Small intestine (tissue), 16 donors: ENCODE measurements around the gene AFDN. TPM values are rescaled to one million over a fixed set of nuclear protein-coding genes. Genes with fewer than 3 reads are reported as not detected.

ENCODE experiments used
- DNase-seq, 2 donors: peaks; one replicate each; pipeline versions ENCODE4 v3.0.0 to v3.0.0-alpha.2; 2013
- FAIRE-seq: peaks from 2 replicates; lab custom pipeline; 2012; peaks lifted over from hg19 to GRCh38; lab: Jason Lieb, UNC
- H3K27ac ChIP-seq, 3 donors: one replicate each; pipeline ENCODE4 v1.5.1; 2013; ENCODE audit warnings: low read length in 2 of 3, mild to moderate bottlenecking in 2 of 3, control low read depth in 1 of 3, inconsistent platforms in 1 of 3, low read depth in 1 of 3, moderate library complexity in 1 of 3
- H3K27me3 ChIP-seq, 3 donors: one replicate each; pipeline ENCODE4 v1.6.1; 2013; ENCODE audit warnings: low read length in 3 of 3, inconsistent platforms in 1 of 3; ENCODE audit not compliant: control insufficient read depth in 3 of 3, insufficient read depth in 3 of 3
- H3K36me3 ChIP-seq, 3 donors: one replicate each; pipeline ENCODE4 v1.6.1; 2013; ENCODE audit warnings: low read length in 3 of 3, inconsistent platforms in 1 of 3, low read depth in 1 of 3, mild to moderate bottlenecking in 1 of 3, moderate library complexity in 1 of 3; ENCODE audit not compliant: control insufficient read depth in 3 of 3, insufficient read depth in 2 of 3
- H3K4me1 ChIP-seq, 3 donors: one replicate each; pipeline ENCODE4 v1.6.1; 2013; ENCODE audit warnings: low read length in 2 of 3, inconsistent platforms in 1 of 3, low read depth in 1 of 3, mild to moderate bottlenecking in 1 of 3, moderate library complexity in 1 of 3; ENCODE audit not compliant: control insufficient read depth in 3 of 3, insufficient read depth in 2 of 3
- H3K4me3 ChIP-seq, 3 donors: one replicate each; pipeline ENCODE4 v1.5.1; 2013; ENCODE audit warnings: low read length in 3 of 3, control low read depth in 1 of 3, inconsistent platforms in 1 of 3, low read depth in 1 of 3, mild to moderate bottlenecking in 1 of 3, moderate library complexity in 1 of 3
- H3K9me3 ChIP-seq, 2 donors: one replicate each; pipeline ENCODE4 v1.6.1; 2013; ENCODE audit warnings: low read depth in 1 of 2, low read length in 1 of 2; ENCODE audit not compliant: control insufficient read depth in 2 of 2, insufficient read depth in 1 of 2
- WGBS, 3 donors: extraction: QIAGEN DNeasy Blood & Tissue Kit; methylation state at CpG; one replicate each; pipeline ENCODE4 v1.1.7; 2013; 5-methylcytosine and 5-hydroxymethylcytosine counted together
- long read RNA-seq, 10 donors: transcript quantifications; one replicate each; lab custom pipeline, GENCODE V29; 2026
- polyA plus RNA-seq, 4 donors: library from polyadenylated mRNA; stranded (reverse) in 3 of 4; unstranded in 1 of 4; fragments of 200-250 nt in 3 of 4; fragments of 120-200 nt in 1 of 4; gene quantifications; one replicate each; pipeline versions ENCODE4 v1.2.1 to v1.2.3, GENCODE V29; 2013
- donor health status: healthy with polysubstance abuse.
- donor health status: control.
- donor health status: control.
- donor health status: Bipolar disorder and iron deficiency.
- donor health status: healthy.

AFDN gene
- 100 to 1,000 TPM in 1 of 4 donors, 10 to 100 TPM in 3; 46.0 to 202 (median 67.9) TPM for polyA plus RNA-seq
- long read RNA-seq, donor 1, transcript AFDN-219 (2 exons, 686 nt): minor isoform, 6 of 55 reads
- long read RNA-seq, donor 1, transcript AFDN-220 (2 exons, 1,257 nt): major isoform, 9 of 55 reads
- long read RNA-seq, donor 1, transcript AFDN-213 (3 exons, 606 nt): minor isoform, 8 of 55 reads
- long read RNA-seq, donor 1, partial matches to known transcripts: 28 of 55 reads
- long read RNA-seq, donor 1, other reads (novel, unspliced or antisense): 0 of 55 reads
- long read RNA-seq, donor 2, partial matches to known transcripts: 0 of 7 reads
- long read RNA-seq, donor 2, other reads (novel, unspliced or antisense): 0 of 7 reads
- long read RNA-seq, donor 3, transcript AFDN-219 (2 exons, 686 nt): major isoform, 5 of 26 reads
- long read RNA-seq, donor 3, partial matches to known transcripts: 16 of 26 reads
- long read RNA-seq, donor 3, other reads (novel, unspliced or antisense): 0 of 26 reads
- long read RNA-seq, donor 4: 0 reads
- long read RNA-seq, donor 5, partial matches to known transcripts: 0 of 3 reads
- long read RNA-seq, donor 5, other reads (novel, unspliced or antisense): 0 of 3 reads
- long read RNA-seq, donor 6, partial matches to known transcripts: 0 of 4 reads
- long read RNA-seq, donor 6, other reads (novel, unspliced or antisense): 0 of 4 reads
- long read RNA-seq, donor 7, partial matches to known transcripts: 6 of 8 reads
- long read RNA-seq, donor 7, other reads (novel, unspliced or antisense): 0 of 8 reads
- long read RNA-seq, donor 8: 0 reads
- long read RNA-seq, donor 9, partial matches to known transcripts: 0 of 2 reads
- long read RNA-seq, donor 9, other reads (novel, unspliced or antisense): 0 of 2 reads
- long read RNA-seq, donor 10, transcript AFDN-220 (2 exons, 1,257 nt): major isoform, 10 of 24 reads
- long read RNA-seq, donor 10, partial matches to known transcripts: 6 of 24 reads
- long read RNA-seq, donor 10, other reads (novel, unspliced or antisense): 0 of 24 reads

- Histone ChIP-seq H3K4me1 (peaks cover 0 to 18% (median 0%) of the 10 kb centered on the region in 3 donors), H3K4me3 (peak within 1 kb of the TSS; percentile 77 to 91 (median 86)), H3K27me3 (peaks cover 0 to under 1% (median 0%) of the 10 kb centered on the region in 3 donors), H3K36me3 (peaks cover 0 to 5% (median 0%) of the 10 kb centered on the region in 3 donors), H3K27ac (peak within 1 kb of the TSS; percentile 83 to 95 (median 85)), H3K9me3 (no peaks in the 10 kb centered on the region)
- FAIRE-seq (no peak), DNase-seq (peak in 1 of 2 donors; percentile 65)
- WGBS, 3 donors: 0 to 1% (median 1%) methylated on average over 17 to 107 of the region's 108 CpGs
These were observed at the start of gene AFDN for GRCh38 chr6:167826896-167827582. Gene AFDN (plus strand): TSS chr6:167826911. CDS start chr6:167827133, 222 bp downstream.

- Histone ChIP-seq H3K27ac (peak overlapping the region in 1 of 3 donors; percentile 36), H3K27me3 (no peaks in the 10 kb centered on the region), H3K4me1 (peaks cover 0 to 33% (median 2%) of the 10 kb centered on the region in 3 donors), H3K36me3 (no peaks in the 10 kb centered on the region), H3K9me3 (no peaks in the 10 kb centered on the region), H3K4me3 (no peak overlapping the region)
- WGBS, 3 donors: 63 to 81% (median 68%) methylated on average over 21 of the region's 21 CpGs
- peak in 1 of 2 donors; percentile 66 for DNase-seq
- no peak for FAIRE-seq
These were observed 48.1 kb upstream of the AFDN start for GRCh38 chr6:167778497-167779128.

GRCh38 chr6:167779129-167779992, 47.4 kb upstream of the AFDN start:
- Histone ChIP-seq H3K9me3 (no peaks in the 10 kb centered on the region), H3K27ac (no peak overlapping the region), H3K27me3 (no peaks in the 10 kb centered on the region), H3K4me3 (no peak overlapping the region), H3K36me3 (no peaks in the 10 kb centered on the region), H3K4me1 (peaks cover 0 to 36% (median 2%) of the 10 kb centered on the region in 3 donors)
- no peak for FAIRE-seq
- WGBS, 3 donors: 88 to 90% (median 88%) methylated on average over 20 of the region's 20 CpGs
- no peak for DNase-seq

- no peaks in the 10 kb centered on the region for H3K27me3 ChIP-seq
- H3K36me3 ChIP-seq: no peaks in the 10 kb centered on the region
- 85 to 91% (median 91%) methylated on average over 15 of the region's 15 CpGs for WGBS, 3 donors
- no peak for FAIRE-seq
- no peaks in the 10 kb centered on the region for H3K9me3 ChIP-seq
- H3K4me1 ChIP-seq: peaks cover 0 to 36% (median 2%) of the 10 kb centered on the region in 3 donors
- H3K4me3 ChIP-seq: no peak overlapping the region
- DNase-seq: no peak
- no peak overlapping the region for H3K27ac ChIP-seq
These were observed 46.6 kb upstream of the AFDN start for GRCh38 chr6:167779993-167780655.

- Histone ChIP-seq H3K4me3 (no peak overlapping the region), H3K4me1 (peaks cover 0 to 36% (median 2%) of the 10 kb centered on the region in 3 donors), H3K36me3 (no peaks in the 10 kb centered on the region), H3K27ac (no peak overlapping the region), H3K27me3 (no peaks in the 10 kb centered on the region), H3K9me3 (no peaks in the 10 kb centered on the region)
- no peak for DNase-seq
- FAIRE-seq: no peak
- WGBS, 3 donors: 57 to 70% (median 64%) methylated on average over 15 of the region's 15 CpGs
These were observed 45.5 kb upstream of the AFDN start for GRCh38 chr6:167781066-167781767.

DNA sequence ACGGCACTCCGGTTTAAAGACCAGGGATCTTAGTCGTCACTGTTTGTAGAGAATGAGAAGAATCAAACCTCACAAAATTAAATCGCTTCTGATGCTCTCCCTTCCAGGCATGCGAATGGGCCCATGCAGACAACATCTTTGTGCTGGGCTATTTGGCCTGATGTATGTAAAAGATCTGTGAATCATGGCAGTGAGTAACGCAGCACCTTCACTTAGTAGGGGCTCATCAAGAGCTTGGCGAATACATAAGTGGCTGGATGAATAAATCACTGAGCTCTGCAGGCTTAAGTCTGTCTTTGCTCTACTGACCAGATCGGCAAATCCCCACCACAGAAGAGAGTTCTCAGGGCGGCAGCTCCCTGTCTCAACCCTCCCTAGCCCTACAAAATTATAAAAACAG, 44.8 kb upstream of the AFDN start:
- Histone ChIP-seq H3K36me3 (no peaks in the 10 kb centered on the region), H3K27me3 (no peaks in the 10 kb centered on the region), H3K9me3 (no peaks in the 10 kb centered on the region), H3K27ac (no peak overlapping the region), H3K4me3 (no peak overlapping the region), H3K4me1 (peaks cover 0 to 40% (median 3%) of the 10 kb centered on the region in 3 donors)
- WGBS, 3 donors: 90 to 96% (median 92%) methylated on average over 9 of the region's 9 CpGs
- no peak for DNase-seq
- no peak for FAIRE-seq
